ENCODE data around the gene CDKN3.

Gene CDKN3

GRCh38 chr14:54353266-54353665 is 43.5 kb upstream of the CDKN3 start:
- no peak overlapping the region for H3K4me3 ChIP-seq (ENCODE audit: low read length)
- TF ChIP-seq CTCF (conservative IDR thresholded peaks at IDR 0.05; ENCODE audit: low read length), result no peak
- DNase-seq (ENCODE audit: low read depth), result no peak

- no peak for TF ChIP-seq CTCF (conservative IDR thresholded peaks at IDR 0.05; ENCODE audit: low read length)
- no peak overlapping the region for H3K4me3 ChIP-seq (ENCODE audit: low read length)
- DNase-seq (ENCODE audit: low read depth), result no peak
Observed at GRCh38 chr14:54353694-54354093, 43.1 kb upstream of the CDKN3 start.

- DNase-seq (ENCODE audit: low read depth), result no peak
- no peak overlapping the region for H3K4me3 ChIP-seq (ENCODE audit: low read length)
- no peak for TF ChIP-seq CTCF (conservative IDR thresholded peaks at IDR 0.05; ENCODE audit: low read length)
Observed at GRCh38 chr14:54354096-54354495, 42.7 kb upstream of the CDKN3 start.

GRCh38 chr14:54354968-54355641 is 41.7 kb upstream of the CDKN3 start:
- no peak for DNase-seq (ENCODE audit: low read depth)
- no peak overlapping the region for H3K4me3 ChIP-seq (ENCODE audit: low read length)
- no peak for TF ChIP-seq CTCF (conservative IDR thresholded peaks at IDR 0.05; ENCODE audit: low read length)

GRCh38 chr14:54355698-54356097 is 41.1 kb upstream of the CDKN3 start:
- no peak for TF ChIP-seq CTCF (conservative IDR thresholded peaks at IDR 0.05; ENCODE audit: low read length)
- H3K4me3 ChIP-seq (ENCODE audit: low read length), result no peak overlapping the region
- no peak for DNase-seq (ENCODE audit: low read depth)

GRCh38 chr14:54356172-54356571 is 40.6 kb upstream of the CDKN3 start:
- no peak for TF ChIP-seq CTCF (conservative IDR thresholded peaks at IDR 0.05; ENCODE audit: low read length)
- DNase-seq (ENCODE audit: low read depth), result no peak

GRCh38 chr14:54360667-54361066 is 36.1 kb upstream of the CDKN3 start:
- TF ChIP-seq CTCF (conservative IDR thresholded peaks at IDR 0.05; ENCODE audit: low read length), result no peak
- no peak overlapping the region for H3K4me3 ChIP-seq (ENCODE audit: low read length)
- DNase-seq (ENCODE audit: low read depth), result no peak

More at GRCh38 chr14:54356172-54356571, 40.6 kb upstream of the CDKN3 start:
- no peak overlapping the region for H3K4me3 ChIP-seq (ENCODE audit: low read length)

All from AG10803 (cell line).